Fibroblast of skin of right biceps (primary cell): Measurements from ENCODE around the gene MAP1B.

ENCODE experiments used
- DNase-seq: peaks from one replicate; pipeline ENCODE4 v3.0.0-alpha.2; 2013

Gene MAP1B

DNA sequence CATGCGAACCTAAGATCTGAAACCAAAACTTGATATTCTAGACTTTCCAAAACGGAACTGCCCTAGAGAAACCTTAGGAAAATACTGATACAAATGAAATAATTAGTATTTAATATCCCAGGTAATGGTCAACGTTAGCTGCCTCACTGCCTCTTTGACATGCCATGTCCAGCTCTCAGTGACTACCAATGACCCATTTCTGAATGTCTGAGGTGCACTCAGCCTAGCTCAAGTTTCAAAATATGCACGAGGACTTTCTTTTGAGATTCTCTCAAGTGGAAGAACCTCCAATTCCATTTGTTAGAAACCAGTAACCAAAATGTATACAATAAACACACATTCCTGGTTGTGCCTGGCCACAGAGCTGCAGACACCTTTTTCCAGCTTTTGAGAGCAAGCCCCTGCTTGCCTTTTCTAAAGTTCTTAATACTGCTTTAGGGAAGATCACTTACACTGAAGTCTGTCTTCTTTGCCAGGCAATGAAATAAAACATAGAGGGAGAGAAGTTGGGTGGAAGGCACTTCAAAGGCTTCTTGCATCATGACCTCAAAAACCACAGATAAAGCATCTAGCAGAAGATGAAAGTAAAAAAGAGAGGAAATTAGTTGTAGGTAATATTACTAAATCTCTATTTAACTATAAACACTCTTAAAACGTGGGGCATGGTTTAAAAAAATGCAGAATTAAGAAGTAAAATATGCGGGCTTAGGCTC, 124.9 kb downstream of the MAP1B start:
- no peak for DNase-seq

DNA sequence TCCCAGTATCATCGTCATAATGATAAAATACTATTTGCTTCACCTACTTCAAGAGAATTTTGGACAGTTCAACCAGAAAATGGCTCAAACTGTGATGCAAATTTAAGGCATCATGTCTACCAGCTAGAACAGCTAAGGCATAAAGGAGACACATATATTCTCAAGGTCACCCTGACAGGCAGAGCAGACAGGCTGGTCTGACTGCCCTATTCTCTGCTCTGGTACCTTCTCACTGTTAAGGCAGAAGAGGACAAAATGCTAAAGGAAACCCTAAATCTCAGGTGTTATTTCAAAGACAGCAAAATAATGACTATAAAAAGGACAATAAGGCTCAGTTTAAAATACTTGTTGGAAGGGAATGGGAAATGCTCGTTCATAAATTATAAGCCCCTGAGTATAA, 125.6 kb downstream of the MAP1B start:
- no peak for DNase-seq

DNA sequence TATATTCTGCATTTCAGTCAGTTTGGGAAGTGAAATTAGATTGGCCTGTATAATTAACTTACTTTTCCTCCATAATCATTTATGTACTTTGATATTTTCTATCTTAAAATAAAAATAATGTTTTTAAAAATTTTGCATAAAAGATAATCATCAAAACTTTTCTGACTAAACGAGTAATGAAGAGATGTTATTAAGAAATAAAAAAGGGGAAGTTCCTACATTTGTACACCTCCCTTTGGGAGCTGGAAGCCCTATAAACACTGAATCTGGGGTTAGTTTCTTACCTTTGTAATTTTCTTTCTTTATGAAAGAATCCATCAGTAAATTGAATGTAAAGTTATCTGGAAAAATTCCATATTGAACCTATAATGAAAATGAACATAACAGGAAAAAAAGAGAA, 126.6 kb downstream of the MAP1B start:
- DNase-seq, result no peak

DNA sequence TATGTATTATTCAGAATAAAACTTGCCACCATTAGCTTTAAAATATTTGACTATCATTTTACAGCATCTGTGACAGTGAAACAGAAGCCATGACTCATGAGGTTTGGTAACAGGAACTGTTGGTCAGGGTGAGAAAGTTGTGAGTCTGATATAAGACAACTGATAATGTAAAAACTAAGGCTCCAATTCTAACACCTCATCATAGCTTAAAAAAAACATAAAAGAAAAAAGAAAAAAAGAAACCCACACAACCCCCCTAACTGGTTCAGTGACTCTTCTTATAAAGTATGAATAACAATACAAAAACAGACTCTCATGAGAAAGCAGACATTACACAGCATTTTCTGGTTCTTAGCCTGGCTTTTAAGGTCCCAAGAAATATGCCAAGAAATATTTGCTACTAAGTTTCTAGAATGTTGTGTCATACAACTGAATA, 127.0 kb downstream of the MAP1B start:
- DNase-seq, result peak; percentile 89

DNA sequence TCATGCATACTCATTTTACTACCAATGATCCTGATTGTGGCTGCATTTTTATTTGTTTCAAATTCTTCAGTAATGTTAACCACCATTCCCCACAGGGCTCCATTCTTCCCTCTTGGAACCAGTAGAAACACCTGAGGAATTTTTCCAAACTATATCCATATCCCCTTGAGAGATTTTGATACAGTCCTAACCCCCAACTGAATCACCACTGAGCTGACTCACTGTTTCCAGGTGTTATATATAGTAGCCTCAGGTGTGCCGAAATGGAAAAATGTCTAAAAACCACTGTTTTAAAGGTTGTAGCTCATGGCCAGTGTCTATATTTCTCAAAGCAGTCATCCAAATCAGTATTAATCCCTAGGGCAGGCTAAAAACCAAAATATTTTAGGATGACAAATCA, 127.6 kb downstream of the MAP1B start:
- no peak for DNase-seq

DNA sequence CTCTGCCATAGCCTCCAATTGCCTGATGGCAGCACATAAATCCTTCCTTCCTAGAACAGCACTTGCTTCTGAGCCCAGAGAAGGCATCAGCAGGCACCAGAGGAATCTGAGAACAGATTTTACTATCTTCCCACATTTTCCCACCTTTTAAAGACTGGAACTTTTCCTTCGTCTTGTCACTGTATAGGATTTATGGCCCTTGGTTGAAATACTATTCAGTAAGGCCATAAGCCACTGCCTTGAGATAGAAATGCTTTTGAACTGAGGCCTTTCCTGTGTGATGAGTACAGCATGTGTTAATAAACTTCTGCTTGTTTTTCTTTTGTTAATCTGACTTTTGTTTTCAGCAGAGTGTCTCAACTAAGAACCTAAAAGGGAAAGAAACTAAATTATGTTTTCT, 128.4 kb downstream of the MAP1B start:
- DNase-seq, result peak; percentile 52

DNA sequence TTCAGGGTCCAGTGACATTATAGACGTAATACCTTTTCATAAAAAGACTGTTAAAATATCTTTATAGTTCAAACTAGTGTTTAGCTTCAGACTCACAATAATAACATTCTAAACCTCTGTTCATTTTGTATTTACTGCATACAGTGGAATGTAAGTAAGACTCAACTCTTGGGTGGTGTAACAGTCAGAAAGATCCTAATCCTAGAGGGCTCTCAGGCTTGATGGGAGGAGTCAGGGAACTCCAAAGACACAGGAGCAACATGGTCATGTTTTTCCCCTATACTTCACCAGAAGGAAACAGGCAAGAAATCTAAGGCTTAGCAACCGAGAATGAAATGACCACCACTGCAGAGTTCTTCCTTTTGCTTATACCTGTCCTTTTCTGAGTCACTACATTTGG, 130.1 kb downstream of the MAP1B start:
- DNase-seq, result no peak

DNA sequence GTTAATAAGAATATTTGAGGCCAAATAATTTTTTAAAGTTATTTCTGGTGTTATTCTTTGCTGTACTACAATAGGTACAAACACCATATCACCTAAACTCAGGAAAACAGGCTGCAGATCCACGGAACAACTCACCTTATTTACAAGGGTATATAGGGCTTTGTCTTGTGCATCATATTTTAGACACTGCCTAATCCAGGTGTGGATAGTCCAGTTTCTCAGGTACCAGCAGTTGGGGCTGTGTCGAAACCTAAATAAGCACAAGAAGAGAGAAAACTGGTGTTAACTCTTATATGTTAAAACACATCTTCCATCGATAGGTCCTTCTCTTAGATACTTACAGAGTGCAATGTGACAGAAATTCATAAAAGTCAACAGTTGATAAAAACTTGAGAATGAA, 130.6 kb downstream of the MAP1B start:
- DNase-seq, result no peak

DNA sequence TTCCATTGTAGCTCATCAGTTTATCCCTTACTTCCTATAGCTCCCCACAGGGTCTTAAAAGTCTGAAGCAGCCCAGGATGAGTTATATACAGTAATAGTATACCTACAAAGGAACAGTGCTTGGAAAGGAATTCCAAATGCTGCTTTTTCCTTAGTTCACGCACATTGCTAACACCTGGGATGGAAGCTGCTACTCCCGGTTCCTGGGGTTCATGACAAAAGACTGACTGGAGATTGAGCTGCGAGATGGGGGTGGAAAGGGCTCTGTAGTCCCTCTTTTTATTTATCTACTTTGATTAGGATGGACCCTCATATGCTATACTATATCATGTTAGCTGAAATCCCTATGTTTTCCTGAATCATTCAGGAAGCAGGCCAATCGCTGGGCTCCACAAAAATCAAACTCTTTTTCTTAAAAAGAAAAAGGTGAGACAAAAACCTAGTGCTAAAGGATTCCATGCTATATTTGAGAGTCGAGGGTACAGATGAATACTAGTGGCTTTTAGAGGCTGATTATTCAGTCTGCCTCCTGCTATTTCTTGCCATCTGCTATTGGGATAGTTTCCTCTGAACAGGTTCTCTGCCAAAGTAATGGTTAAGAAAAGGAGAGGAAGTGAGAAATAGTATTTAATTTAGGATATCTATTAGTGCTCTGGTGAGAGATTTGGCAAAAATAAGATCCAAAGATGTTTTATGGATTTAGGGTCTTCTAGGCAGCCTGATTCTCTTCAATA, 131.6 kb downstream of the MAP1B start:
- DNase-seq, result no peak

DNA sequence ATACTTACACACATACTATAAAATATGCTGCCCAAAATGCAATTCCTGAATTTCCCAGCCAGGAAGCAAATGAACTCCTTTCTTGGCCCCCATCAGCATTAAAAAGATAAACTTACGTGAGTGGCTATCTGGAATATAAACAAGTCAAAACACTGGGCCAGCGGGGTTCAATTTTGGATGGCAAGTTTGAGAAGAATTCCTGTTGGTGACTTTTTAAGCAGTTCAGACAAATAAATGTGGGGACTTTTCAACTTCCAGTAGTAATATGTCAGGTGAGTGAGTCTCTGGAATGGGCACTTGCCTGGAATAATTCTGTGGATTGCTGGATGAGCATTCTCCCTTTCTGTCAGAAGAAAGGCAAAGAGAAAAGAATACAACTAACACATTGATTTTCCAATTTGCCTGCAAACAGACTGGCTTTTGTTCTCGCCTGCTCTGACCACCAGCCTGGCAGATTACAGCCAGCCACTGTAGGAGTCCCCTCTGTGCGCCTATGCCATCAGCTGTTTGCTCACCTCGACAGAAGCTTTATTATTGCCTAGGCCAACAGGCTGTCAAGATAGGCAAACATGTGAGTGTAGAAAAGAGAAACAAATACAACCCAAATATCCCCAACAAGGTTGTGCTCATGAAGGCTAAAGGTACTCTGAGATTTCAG, 134.2 kb downstream of the MAP1B start:
- DNase-seq, result no peak

DNA sequence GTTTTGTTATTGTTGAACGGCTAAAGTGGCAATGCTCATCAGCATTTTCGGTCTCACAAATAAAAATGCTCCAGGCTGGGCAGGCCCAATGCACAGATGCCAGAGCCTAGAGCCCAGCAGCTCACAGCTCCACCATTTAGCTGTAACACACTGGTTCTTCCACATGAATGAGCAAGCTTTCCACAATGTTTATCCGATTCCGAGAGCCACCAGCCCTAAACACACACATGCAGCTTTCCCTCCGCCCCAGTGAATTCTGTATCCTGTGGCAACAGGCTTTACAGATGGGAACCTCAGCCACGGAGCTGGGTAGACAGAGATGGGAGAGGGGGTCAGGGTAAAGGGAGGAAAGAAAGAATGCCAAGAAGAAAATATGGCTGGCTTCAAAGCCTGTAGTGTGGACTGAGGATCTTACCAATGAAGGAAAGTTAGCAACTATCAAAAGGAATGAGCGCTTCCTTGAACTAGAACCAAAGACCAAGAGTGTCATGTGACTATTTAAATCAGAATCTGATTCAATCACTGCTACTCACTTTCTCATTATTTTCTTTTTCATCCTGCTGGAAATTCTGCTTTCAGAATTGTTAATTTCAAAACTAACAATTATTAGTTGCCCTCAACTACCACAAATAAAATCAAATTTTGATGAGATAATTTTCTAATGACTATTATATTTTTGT, 135.7 kb downstream of the MAP1B start:
- no peak for DNase-seq

DNA sequence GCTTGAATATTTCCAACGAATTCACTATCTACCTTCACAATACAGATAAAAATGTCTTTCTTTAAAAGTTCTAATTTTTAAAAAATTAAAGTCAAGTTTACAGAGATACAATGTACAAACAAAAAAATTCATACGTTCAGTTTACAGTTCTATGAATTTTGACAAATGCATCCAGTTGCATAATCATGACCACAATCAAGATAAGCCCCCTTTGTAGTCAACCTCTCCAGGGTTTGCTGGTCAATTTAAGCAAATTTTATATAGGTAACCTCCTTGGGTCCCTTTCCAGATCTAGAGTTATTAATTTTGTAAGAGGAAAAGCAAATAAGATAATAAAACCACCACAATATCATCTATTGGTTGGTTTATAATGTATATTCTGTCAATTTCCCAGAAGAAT, 136.4 kb downstream of the MAP1B start:
- DNase-seq, result no peak

DNA sequence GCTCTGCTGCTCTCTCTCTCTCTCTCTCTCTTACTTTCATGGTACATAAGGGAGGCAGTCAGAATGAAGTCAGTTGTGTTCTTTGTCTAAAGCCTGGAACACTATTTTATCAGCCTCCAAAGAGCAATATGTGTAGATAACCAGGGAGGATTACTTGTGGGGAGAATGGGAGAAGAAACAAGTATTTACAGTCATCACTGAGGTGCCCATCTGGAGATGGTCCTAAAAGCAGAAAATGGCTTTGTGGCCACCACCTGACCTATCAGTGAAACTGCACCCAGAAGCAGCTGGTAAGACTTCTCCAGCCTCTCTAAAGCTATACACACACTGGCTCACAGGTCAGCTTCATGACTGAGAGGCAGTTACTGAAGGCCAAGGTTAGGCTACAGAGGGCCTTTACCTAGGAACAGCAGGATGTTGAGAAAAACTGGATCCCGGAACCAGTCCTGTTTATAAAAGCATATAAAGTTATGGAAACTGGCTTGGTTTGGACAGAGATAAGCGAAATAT, 137.6 kb downstream of the MAP1B start:
- DNase-seq, result peak; percentile 59

DNA sequence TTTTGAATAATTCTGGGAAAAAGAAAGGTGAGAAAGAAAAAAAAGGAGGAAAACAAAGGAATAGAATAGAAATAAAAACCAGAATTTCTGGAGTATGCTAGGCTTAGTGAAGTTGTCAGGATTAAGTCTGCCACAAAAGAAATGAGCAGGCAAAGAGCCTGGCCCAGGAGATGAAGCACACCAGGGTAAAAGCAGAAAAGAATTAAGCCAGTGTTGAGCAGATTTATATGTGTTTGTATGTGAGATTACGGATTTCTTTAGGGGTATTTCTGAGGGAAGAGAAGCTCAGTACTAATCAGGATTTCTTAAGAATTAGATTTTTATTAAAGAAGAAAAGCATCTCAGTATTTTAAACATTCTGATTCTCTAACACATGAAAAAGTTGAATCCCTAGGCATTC, 138.3 kb downstream of the MAP1B start:
- DNase-seq, result no peak

DNA sequence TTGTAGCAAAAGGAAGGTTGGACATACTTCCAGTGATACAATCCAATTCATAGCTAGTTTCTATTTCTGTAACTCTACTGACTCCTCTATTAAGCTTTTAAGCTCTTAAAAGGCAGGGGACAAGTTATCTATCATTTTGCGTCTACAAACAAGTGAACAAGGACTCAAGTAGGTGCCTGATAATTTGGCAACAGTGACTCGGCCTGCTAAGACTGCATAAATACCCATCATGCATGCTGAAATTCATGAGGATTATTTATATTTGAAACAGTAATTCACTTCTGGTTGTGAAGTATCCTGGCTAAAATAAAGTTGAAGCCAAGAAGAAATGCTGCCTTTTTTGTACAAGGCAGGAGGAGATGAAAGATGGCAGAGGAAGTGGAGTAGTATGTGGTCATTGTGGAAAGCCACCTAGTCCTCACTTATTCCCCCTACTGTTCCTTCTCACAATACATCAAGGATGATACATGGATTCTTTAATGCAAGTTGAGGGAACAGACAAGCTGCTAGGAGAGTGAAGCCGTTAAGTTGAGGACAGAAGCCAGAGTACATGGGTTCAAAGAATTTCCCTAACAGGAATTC, 138.8 kb downstream of the MAP1B start:
- peak; percentile 64 for DNase-seq

DNA sequence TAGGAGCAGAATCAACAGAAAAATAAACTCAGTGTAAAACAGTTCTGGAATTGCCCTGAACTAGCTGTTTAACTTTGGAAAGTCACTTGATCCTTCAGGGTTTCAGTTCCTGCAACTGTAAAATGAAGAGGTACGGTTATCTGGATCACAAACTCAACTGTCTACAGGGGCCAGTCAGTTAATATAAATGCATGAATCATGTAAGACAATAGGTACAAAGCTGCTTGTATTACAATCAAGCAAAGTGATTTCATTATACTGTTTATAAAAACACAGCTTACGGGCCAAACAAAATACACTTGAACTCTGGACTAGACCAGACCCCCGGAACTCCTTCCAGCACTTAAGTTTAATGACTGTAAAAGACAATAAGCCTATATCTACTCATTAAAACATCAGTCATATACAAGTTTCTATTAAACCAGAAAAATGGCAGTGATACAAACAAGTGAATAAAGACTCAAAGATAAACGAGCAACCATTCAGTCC, 139.7 kb downstream of the MAP1B start:
- DNase-seq, result no peak

DNA sequence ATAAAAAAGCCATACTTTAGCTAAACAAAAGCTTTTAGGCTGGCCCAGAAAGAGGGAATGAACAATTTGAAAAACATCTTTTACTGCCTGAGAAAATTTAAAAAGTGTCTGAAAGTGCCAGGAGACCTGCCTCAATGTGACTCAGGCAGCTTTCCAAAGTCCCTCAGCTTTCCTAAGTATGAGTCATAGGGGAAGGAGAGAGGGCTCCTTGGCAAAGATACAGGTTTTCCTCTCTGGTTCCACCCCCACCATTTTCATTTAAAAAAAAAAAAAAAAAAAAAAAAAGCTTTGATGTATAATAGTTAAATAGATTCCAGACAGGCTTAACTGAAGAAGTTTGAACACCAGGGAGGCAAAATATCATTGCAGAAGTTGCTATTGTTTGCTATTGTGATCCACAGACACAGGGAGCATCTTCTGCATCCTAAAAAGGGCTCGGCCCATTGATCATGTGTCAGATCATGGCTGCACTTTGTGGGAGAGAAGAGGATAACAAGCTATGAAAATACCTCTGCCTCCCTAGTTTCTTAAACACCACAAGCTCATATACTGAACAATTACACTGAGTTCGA, 141.2 kb downstream of the MAP1B start:
- DNase-seq, result peak; percentile 96

DNA sequence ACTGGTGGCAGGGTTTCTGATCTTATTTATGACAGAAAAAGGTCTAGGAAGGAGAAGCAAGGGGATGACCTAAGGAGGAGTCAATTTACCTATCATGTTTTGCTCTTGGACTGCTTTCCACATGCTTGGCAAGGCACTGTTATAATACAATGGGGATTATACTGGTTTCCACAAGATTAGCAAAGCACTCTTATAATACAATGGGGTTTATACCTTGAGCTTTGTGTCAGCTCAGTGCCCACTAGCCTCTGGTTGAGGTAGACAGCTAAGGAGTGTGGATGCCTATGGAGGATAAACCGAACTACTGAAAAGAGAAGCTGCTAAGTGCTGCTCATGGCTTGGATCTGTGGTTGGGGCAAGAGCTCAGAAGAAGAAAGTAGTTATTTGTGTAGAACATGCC, 144.1 kb downstream of the MAP1B start:
- no peak for DNase-seq

DNA sequence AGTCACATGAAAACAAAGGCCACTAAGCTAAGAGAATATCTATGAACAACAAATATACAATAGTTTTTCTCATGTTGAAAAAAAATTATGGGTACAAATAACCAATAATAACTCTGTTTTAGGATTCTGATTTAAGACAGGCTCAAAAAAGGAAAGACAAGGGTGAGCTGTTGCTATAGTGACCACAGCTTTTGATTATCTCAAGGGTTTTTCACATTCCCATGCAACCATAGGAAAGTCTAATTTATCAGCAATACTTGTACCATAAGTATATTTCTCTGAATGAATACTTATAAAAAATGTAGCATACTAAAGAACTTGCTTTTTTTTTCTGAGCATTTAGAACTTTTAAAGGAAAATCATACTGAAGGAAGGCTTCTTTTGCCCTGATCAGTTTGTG, 144.7 kb downstream of the MAP1B start:
- no peak for DNase-seq

DNA sequence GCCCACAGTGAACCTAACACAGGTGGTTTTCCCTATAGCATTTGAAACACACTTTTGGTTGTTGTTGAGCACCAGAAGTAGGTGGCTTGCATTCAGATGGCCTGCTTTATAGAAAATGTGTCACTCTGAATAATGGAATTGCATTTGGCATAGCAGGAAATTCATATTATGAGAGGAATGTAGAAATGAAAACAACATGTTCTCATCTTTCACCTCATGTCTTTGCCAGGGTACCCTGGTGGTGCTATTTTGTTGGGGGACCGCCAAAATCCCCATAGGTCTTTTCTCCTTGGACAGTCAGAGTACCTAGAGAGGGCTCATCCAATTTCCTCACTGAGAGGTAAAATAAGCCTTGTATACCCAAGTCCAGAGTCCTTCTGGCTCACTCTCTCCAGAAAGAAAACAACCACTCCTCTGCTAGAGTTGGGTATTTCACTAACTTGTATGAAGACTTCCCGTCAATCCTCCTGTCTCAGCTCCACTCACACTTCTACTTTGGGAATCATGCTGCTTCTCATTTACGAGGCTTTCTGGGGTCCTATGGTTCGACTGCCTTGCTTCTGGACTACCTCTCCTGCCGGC, 145.4 kb downstream of the MAP1B start:
- peak; percentile 71 for DNase-seq

DNA sequence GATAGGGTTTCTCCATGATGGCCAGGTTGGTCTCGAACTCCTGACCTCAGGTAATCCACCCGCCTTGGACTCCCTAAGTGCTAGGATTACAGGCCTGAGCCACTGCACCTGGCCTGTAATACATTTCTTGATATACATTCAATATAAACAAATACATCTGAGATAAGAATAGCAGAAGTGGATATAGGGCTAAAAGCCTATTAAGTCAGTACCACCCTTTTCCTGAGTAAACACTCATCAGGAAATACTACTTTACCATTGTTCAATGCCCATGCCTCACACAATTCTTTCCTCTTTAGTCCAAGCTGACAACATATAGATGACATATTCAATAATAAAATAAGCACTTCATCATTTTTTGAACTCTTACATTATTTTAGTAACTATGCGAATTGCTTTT, 148.0 kb downstream of the MAP1B start:
- no peak for DNase-seq

DNA sequence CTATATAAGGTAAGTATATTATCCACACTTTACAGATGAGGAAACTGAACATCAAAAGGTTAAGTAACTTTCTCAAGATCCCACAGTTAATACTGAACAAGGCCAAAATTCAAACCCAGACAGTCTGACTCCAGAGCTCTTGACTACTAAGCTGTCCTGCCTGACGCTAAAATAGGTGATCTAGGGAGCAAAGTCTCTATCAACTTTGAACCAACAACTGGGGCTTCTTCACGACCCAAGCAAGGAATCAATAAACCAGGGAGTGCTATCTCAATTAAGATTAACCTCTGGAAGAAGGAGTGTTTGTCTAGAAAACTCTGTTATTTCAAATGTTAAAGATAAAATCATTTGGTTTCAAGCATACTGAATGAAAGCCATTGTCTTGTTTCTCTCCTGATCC, 148.4 kb downstream of the MAP1B start:
- no peak for DNase-seq
